HG03060 (cell line): ENCODE results near the gene HMGXB3.
A peak's percentile ranks its signal among the peaks of the same experiment; 100 is the strongest.

ENCODE experiments used
- ATAC-seq: cut with Tn5 transposase; IDR thresholded peaks from one replicate; pipeline ENCODE4 v1.9.1; 2021; ENCODE audit warnings: low read depth, moderate number of reproducible peaks; ENCODE audit not compliant: unreplicated experiment

The HMGXB3 gene, protein sequence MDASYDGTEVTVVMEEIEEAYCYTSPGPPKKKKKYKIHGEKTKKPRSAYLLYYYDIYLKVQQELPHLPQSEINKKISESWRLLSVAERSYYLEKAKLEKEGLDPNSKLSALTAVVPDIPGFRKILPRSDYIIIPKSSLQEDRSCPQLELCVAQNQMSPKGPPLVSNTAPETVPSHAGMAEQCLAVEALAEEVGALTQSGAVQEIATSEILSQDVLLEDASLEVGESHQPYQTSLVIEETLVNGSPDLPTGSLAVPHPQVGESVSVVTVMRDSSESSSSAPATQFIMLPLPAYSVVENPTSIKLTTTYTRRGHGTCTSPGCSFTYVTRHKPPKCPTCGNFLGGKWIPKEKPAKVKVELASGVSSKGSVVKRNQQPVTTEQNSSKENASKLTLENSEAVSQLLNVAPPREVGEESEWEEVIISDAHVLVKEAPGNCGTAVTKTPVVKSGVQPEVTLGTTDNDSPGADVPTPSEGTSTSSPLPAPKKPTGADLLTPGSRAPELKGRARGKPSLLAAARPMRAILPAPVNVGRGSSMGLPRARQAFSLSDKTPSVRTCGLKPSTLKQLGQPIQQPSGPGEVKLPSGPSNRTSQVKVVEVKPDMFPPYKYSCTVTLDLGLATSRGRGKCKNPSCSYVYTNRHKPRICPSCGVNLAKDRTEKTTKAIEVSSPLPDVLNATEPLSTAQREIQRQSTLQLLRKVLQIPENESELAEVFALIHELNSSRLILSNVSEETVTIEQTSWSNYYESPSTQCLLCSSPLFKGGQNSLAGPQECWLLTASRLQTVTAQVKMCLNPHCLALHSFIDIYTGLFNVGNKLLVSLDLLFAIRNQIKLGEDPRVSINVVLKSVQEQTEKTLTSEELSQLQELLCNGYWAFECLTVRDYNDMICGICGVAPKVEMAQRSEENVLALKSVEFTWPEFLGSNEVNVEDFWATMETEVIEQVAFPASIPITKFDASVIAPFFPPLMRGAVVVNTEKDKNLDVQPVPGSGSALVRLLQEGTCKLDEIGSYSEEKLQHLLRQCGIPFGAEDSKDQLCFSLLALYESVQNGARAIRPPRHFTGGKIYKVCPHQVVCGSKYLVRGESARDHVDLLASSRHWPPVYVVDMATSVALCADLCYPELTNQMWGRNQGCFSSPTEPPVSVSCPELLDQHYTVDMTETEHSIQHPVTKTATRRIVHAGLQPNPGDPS (N-terminal part only)

GRCh38 chr5:150000256-150000989 is at the start of gene HMGXB3, which contains the start of gene TIGD6:
HMGXB3 (plus strand) TSS chr5:150000739; CDS start chr5:150004853, 4,114 bp downstream.
TIGD6 (minus strand) TSS chr5:150000654; CDS start chr5:149996348, 4,306 bp downstream.
- peak; percentile 59 for ATAC-seq

- no peak for ATAC-seq
Observed at GRCh38 chr5:149951138-149951749, 49.3 kb upstream of the HMGXB3 start.

DNA sequence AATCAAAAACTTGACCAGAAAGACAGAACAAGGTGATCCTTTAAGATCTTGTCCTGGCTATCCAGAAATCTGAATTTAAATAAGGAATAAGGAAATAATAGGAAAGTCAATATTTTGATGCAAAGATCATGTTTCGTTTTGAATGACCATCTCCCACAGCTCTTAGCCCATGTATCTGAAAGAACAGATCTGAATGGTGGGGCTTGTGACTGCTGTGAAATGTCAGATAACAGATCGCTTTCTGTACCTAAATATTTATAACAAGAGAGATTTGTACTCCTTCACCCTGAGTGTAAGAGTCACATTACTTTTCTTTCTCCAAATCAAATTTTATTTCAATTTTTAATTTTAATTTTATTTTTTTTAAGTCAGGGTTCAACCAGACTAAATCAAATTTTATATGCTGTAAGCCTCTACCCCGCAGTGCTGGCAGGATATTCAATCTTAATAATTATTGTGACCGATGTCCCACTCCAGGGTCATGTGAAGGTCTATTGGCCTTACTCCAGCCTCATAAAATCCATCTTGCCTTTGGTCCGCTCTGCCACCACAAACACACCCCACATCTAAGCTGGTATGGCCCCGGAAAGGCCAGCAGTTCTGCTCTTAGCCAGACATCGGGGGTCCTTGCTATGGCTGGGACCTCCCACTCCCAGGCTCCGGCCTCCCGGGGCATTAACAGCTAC is 47.0 kb upstream of the HMGXB3 start:
- no peak for ATAC-seq

GRCh38 chr5:149954798-149955197 is 45.7 kb upstream of the HMGXB3 start:
- no peak for ATAC-seq

DNA sequence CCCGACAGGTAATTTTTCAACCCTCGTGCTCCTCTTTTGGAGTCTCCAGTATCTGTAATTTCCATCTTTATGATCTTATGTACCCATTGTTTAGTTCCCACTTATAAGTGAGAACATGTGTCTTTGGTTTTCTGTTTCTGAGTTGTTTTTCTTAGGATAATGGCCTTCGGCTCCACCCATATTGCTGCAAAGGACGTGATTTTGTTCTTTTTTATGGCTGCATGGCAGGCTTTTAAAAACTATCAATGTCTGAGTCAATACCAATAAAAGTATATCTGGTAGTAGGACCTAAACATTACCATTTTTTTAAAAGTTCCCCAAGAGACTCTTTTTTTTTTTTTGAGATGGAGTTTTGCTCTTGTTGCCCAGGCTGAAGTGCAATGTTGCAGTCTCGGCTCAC is 43.9 kb upstream of the HMGXB3 start:
- no peak for ATAC-seq

- no peak for ATAC-seq
Observed at GRCh38 chr5:149957855-149958254, 42.7 kb upstream of the HMGXB3 start.

GRCh38 chr5:149959406-149960236 is 40.9 kb upstream of the HMGXB3 start:
- no peak for ATAC-seq

DNA sequence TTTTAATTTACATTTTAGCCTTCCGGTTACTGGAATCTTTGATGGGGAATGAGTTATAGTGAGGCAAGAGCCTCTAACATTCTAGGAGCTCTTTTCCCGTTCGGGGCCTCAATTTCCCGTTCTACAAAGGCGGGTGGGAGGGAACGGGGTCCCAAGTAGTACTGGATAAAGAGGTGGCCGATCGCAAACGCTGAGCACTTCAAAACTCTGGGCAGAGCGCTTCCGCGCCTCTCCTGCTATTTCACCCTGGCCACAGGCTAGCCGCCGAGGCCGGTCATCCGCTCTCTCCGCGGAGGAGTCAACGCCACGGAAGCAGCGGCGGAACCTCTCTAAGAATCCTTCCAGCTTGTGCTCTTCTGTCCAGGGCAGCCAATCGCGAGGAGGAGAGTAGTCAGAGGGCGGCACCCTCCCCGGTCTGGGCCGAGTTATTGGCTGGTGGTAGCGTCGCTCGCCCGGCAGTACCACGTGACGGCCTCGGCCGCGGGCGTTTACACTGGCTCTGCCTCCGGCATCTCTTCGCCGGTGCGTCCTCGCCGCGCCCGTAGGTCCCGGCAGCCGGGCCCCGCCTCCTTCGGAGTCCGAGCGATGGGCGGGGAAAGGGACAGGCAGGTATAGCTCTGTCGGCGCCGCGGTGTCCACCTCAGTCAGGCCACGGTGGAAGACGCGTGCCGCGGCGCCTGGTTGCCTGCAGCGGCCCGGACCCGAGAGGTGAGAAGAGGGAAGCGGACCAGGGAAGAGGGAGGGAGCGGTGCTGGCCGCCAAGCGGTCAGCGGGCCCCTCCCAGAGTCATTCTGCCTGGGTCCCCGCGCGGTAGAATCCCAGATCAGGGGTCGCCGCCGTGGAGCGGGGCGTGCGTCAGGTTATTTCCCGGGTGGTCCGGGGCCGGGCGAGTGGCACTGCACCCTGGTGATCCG is 40.0 kb upstream of the HMGXB3 start, which contains the start of gene SLC26A2:
Gene SLC26A2 (plus strand): TSS at position 487 of the 914 bp plus-strand sequence. CDS start 16,895 bp downstream, outside the sequence.
- ATAC-seq: peak; percentile 98

DNA sequence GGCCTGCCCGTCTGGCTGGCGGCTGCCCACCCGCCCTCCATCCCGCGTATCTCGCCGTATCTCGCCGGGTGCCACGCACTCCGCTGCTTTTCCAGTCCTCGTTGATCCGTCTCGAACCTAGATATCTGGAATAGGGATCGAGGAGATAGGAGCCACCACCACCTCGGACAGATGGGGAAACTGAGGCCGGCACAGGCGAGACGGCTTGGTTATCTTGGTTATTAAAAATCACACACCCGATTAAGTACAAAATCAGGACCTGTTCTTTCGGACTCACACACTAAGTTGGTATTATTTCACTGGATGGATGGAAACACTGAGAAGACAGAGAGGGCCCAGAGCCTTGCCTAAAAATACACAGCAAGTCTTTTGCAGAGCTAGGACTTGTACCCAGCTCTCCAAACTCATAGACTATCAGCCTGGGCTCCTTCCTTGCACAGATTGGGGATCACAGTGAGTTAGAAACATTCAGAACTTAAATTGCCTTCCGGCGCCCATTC is 39.3 kb upstream of the HMGXB3 start:
- no peak for ATAC-seq

DNA sequence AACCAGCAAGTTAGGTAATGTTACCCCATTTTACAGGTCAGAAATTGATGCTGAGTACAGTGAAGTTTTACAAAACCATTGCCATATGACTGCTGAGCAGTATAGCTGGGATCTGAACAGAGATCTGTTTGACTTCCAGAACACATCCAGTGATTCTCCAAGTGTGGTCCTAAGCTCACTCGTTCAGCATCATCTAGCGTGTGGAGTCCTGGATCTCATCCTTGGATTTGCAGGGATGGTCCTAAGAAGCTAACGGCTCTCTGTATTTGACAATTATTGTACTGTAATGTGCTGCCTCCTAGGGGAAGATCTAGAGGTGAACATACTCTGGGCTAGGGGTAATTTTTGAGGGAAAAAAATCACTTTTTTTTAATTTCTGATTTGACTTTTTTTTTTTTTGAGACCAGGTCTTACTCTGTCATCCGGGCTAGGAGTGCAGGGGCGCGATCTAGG is 38.6 kb upstream of the HMGXB3 start:
- ATAC-seq: no peak

- ATAC-seq: no peak
Observed at GRCh38 chr5:149962601-149963300, 37.8 kb upstream of the HMGXB3 start.

- no peak for ATAC-seq
Observed at GRCh38 chr5:149963729-149964128, 36.8 kb upstream of the HMGXB3 start.

GRCh38 chr5:149966946-149967345 is 33.6 kb upstream of the HMGXB3 start:
- no peak for ATAC-seq

GRCh38 chr5:149969181-149969930 is 31.2 kb upstream of the HMGXB3 start:
- no peak for ATAC-seq

- no peak for ATAC-seq
Observed at GRCh38 chr5:149975409-149975808, 25.1 kb upstream of the HMGXB3 start.
